ENCODE data around the gene CPSF7.
A peak's percentile ranks its signal among the peaks of the same experiment; 100 is the strongest.
"Not testable (repeated sequence)": the region's sequence is repeated elsewhere in the genome, so short reads cannot be mapped to it uniquely, and the experiment has no call there.

Gene CPSF7, protein sequence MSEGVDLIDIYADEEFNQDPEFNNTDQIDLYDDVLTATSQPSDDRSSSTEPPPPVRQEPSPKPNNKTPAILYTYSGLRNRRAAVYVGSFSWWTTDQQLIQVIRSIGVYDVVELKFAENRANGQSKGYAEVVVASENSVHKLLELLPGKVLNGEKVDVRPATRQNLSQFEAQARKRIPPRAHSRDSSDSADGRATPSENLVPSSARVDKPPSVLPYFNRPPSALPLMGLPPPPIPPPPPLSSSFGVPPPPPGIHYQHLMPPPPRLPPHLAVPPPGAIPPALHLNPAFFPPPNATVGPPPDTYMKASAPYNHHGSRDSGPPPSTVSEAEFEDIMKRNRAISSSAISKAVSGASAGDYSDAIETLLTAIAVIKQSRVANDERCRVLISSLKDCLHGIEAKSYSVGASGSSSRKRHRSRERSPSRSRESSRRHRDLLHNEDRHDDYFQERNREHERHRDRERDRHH

DNA sequence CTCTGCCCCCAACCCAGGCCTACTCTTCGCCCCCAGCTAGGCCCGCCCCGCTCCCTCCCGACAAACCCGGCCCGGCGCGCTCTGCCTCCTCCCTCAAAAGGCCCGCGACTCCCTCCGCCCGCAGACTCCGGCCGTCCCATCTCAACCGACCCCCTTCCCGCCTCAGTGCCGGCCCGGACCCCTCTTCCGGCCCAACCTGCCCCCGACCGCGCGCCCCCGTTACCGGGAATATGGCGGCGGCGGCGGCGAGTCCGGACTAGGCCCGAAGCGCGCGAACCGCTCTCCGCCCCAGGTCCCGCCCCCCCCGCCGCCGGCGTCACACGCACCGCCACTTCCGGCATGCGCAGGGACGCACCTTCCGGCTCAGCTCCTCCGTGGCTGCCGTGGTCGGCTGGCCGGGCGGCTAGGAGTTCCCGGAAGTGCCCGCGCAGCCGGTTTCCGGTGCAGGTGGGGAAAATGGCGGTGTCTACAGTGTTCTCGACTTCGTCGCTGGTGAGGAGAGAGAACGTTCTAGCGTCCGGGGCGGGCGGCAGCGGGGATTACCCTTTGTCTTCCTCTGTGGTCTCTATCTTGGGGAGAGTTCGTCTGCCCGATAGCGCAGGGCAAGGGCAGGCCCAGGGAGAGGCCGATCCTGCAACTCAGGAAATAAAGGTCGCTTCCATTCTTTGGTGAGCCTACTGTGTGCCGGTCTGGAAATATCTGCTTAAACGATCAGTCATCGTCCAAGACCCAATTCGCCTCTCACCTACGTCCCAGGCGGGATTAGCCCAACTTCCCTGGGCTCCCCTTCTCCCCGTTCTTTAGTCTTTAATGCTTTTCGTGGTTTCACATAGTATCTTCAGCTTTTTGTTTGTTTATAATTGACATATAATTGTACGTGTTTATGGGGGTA lies at the start of gene CPSF7, which contains the start of gene SDHAF2:
CPSF7 (minus strand) TSS at position 285 of the 892 bp plus-strand sequence. CDS start 740 bp downstream, outside the sequence.
SDHAF2 (plus strand) TSS at position 434 of the 892 bp plus-strand sequence; CDS start at position 457, 23 bp downstream.
- peak; percentile 93 to 97 for DNase-seq (ENCODE audit: low read depth in 2 of 2)

DNA sequence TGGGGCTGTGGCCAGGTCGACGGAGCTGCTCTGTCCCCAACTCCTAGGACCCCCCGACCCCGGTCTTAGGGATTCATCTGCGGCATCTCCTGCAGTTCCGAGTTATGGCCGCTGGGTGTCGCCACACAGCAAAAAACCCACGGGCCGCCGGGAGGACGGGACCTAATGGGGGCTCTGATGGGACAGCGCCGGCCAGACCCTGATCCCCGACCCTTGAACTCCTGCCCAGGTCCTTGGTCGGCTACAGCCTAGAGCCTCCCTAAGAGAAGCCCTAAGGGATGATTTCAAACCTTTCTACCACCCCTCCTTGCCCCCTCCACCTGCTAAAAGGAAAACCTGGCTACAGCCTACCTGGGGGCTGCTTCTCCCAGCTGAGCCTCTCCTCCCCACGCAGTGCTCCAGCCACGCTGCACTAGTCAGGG lies 48.0 kb upstream of the CPSF7 start:
- peak; percentile 31 for DNase-seq (ENCODE audit: low read depth in 2 of 2)

DNA sequence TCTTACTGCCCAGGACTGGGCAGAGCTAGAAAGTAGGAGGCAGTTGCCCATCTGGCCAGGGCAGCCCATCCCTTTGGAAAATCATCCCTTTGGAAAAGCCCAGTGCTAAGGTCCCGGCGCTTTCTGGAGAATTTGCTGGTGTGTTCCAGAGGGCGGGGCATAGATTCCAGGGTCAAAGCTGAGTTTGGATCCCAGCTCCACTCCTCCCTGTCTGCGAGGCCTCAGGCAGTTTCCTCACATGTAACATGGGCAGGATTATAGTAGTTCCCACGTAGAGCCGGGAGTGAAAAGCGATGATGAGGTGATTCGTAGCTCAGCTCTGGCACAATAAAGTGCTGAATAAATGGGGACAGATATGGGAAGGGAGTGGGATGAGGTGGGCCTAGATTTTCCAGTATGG lies 47.4 kb upstream of the CPSF7 start:
- no peak for DNase-seq (ENCODE audit: low read depth in 2 of 2)

DNA sequence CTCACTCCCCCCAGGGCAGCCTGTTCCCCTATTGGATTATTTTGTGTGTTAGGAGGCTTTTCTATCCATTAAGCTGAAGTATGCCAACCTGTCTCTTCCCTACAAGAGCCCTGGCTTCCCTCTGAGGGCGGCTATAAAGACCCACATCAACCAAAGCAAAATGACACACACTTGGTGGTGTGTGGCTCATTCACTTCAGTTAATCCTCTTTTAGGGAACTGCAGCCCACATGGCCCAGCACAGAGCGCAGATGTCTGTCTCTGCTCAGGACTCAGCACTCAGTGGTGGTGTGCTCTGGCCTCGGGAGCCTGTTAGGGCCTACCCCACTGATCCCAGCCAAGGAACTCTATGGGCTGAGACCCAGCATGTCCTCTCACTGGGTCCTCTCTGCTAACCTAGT lies 46.6 kb upstream of the CPSF7 start:
- no peak for DNase-seq (ENCODE audit: low read depth in 2 of 2)

DNA sequence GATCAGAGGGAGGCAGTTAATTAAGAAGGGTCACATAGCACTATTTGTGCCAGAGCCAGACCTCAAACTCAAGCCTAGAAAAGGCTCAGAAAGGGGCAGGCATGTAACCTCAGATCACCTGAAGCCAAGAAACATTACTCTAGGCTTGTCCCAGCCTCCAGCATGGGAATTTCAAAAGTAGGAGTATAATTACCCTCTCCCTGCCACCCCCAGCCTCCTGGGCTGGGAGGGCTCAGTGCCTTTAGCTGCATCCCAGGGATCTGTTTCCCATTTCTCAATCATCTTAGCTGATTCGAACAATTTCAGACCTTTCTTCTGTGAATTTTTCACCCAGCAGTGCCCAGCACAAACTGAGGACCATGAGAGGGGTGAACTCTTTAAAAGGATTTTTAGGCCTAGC lies 45.7 kb upstream of the CPSF7 start:
- no peak for DNase-seq (ENCODE audit: low read depth in 2 of 2)

DNA sequence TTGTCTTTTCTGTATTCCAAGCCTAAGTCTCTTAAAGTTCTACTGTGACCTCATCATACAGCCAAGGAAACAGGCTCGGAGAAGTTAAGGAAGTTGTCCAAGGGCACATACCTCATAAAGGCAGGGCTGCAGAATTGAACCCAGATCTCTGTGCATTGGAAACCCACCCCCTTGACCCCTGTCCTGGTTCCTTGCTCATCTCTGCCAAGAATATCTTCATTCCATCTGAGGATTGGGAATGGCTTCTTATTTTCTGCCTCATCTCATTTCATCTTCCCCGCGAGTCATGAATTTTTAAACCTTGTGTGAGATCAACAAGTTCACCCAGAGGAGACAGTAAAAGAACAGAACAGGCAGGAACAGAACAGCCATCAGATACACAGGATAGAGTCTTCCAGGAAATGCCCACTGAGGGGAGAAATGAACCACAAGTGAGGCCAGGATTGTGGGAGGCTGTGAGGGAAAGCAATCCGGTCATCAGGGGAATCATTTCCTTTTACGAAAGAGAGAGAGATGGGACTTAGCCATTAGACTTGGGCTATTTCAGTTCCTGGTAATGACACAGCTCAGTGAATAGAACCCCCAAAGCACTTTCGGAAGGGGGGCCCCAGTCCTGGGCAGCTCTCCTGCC lies 44.4 kb upstream of the CPSF7 start:
- DNase-seq (ENCODE audit: low read depth in 2 of 2), result no peak

DNA sequence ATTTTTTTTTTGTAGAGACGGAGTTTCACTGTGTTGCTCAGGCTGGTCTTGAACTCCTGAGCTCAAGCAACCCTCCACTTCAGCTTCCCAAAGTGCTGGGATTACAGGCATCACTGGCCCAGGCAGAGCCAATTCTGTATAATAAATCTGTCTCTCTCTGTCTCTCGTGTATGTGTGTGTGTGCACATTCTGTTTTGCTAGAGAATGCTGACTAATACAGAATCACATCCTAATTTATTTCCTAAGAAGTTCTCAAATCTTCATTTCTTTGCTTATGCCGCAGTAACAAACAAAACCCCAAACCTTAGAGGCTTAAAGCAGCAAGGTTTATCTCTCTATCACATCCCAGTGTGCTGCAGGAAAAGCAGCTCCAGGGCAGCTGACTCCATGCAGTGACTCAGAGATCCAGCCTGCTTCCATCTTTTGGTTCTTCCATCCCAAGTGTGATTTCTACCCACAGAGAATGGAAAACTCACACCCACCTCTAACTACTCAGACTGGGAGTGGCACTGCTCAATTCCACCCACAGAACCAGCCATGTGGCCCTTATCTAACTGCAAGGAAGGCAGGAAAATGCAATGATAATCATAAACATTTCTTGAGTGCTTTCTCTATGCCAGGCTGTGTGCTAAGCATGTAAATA lies 43.7 kb upstream of the CPSF7 start:
- DNase-seq (ENCODE audit: low read depth in 2 of 2), result no peak

DNA sequence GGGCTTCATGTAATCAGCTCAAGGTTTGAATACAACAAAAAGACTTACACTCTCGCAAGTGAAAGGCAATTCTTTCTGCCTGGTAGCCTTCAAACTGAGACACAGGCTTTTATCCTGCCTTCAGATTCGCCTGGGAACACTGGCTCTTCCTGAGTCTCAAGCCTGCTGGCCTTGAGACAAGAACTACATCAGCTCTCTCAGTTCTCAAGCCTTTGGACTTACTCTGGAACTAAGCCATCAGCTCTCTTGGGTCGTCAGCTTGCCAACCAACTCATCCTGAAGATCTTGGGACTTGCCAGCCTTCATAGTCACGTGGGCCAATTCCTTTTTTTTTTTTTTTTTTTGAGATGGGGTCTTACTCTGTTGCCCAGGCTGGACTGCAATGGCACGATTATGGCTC lies 43.1 kb upstream of the CPSF7 start:
- no peak for DNase-seq (ENCODE audit: low read depth in 2 of 2)

DNA sequence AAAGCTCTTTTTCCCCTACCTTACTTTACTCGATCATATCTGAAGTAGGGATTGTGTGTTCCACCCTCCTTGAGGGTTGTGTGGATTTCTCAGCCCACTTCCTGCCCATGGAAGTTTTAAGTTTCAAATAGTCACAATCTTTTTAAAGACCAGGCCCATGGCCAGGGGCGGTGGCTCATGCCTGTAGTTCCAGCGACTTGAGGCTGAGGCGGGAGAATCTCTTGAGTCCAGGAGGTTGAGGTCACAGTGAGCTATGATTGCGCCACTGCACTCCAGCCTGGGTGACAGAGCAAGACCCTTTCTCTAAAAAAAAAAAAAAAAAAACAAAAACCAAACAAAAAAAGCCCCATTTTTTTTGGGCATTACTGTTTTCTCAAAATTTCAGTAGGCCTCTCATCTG lies 42.5 kb upstream of the CPSF7 start:
- DNase-seq (ENCODE audit: low read depth in 2 of 2), result no peak

DNA sequence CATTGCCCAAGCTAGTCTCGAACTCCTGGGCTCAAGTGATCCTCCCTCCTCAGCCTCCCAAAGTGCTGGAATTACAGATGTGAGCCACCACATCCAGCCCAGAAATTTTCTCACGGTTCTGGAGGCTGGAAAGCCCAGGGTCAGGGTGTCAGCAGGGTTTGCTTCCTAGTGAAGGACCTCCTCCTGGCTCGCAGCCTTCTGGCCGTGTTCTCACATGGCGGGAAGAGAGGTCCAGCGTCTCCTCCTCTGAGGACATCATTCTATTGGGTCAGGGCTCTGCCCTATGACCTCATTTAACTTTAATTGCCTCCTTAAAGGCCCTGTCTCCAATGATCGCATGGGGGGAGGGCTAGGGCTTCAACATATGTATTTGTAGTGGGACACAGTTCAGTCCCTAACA lies 38.2 kb upstream of the CPSF7 start:
- no peak for DNase-seq (ENCODE audit: low read depth in 2 of 2)

DNA sequence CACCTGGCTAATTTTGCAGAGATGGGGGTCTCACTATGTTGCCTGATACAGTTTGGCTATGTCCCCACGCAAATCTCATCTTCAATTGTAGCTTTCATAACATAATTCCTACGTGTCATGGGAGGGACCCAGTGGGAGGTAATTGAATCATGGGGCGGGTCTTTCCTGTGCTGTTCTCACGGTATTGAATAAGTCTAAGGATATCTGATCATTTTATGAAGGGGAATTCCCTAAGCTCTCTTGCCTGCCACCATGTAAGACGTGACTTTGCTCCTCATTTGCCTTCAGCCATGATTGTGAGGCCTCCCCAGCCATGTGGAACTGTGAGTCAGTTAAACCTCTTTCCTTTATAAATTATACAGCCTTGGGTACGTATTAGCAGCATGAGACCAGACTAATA lies 37.8 kb upstream of the CPSF7 start:
- DNase-seq (ENCODE audit: low read depth in 2 of 2), result not testable (repeated sequence)

DNA sequence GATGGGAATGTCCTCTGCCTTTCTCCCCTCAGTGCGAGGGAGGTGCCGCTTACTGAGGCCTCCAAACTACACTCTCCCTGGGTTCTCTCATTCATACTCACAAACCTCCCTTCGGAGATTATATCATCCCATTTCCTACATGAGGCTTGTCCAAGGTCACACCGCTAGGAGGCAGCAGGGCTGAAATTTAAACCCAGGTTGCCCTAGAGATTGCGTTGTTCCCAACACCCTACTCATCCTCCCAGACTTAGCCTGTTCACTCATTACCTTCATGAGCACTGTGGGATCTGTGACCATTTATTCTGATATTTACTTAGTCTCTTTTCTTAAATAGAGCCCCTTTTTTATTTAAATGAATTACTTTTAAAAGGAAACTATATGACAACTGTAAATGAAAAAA lies 31.2 kb upstream of the CPSF7 start:
- no peak for DNase-seq (ENCODE audit: low read depth in 2 of 2)

DNA sequence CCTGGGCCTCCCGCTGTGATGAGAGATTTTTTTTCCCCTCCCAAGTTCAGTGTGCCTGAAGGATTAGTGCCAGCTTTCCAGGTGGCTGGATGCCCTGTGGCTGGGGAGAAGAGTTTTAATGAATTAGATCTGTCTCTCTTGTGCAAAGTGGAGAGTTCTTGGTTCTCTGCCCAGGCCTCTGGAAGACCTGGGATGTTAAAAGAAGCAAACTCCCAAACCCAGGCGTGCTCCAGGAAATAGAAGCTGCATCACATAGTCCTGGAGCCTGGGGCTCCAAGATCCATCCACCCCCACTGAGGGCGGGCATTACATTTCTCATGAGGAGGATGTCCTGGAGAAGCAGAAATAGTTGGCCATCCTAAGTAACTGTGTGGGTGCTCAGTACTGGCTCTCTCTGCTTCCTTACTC lies 30.7 kb upstream of the CPSF7 start:
- no peak for DNase-seq (ENCODE audit: low read depth in 2 of 2)

DNA sequence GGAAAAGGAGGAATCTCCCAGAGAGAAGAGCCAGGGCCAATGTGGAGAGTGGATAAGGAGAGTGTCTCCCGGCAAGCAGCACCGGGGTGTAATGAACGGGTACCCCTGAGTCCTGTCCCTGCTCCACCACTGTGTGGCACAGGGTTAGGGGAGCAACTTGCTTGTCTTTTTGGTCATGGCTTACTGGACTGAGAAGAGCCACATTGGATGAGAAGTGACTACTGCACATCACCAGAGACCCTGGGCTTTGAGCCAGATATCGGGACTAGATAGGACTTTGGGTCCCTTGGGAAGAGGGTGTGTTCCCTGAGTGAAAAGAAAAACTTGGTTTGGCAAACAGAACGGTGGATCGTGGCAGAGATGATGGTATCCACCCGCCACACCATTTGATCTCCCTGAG lies 24.7 kb upstream of the CPSF7 start:
- no peak for DNase-seq (ENCODE audit: low read depth in 2 of 2)

DNA sequence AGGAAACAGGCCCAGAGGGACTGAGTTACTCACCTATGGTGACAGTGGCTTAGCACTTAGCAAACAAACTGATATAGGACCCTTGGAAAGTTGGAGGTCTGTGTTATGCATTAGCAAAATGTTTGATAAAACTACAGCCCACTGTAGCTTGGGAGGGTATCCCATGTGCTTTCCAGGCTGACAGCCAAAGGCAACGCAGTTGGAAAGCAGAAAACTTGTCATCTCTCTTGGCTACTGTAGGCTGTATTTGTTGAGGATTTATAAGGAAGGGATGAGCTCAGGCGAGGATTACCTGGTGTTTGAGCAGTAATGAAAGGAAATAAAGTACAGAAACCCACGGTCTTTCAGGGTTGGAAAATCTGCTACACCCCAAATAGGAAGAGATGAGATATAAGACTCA lies 23.9 kb upstream of the CPSF7 start:
- no peak for DNase-seq (ENCODE audit: low read depth in 2 of 2)

DNA sequence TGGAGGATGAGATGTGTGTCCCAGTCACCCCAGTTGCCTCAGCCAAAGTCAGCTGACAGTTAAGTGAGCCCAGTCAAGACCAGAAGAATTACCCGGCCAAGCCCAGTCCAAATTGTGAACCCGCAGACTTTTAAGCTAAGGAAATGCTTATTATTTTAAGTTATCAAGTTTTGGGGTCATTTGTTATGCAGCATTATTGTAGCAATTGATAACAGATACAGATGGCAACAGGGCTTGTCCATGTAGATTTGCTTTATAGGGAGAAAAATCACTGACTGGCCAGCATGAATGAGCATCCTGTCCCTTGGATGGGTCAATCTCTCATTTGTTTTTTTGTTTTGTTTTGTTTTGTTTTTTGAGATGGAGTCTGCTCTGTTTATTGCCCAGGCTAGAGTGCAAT lies 23.1 kb upstream of the CPSF7 start:
- DNase-seq (ENCODE audit: low read depth in 2 of 2), result no peak

DNA sequence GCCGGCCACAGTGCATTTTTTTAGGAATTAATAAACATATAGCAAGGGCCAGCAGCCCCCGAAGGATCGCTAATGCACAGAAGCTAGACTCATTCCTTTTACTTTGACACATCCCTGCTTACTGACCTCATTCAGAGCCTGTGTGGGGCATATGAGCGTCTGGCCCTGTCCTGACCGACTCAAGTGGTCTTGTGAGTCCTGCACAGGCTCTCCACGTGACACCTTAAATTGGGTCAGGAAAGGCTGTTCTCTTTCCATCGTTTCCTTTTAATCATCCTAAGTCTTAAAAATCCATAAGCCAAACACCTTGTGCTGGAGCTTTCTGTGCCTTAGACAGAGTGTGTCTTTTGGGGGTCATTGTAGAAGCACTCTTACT lies 18.8 kb upstream of the CPSF7 start:
- no peak for DNase-seq (ENCODE audit: low read depth in 2 of 2)

DNA sequence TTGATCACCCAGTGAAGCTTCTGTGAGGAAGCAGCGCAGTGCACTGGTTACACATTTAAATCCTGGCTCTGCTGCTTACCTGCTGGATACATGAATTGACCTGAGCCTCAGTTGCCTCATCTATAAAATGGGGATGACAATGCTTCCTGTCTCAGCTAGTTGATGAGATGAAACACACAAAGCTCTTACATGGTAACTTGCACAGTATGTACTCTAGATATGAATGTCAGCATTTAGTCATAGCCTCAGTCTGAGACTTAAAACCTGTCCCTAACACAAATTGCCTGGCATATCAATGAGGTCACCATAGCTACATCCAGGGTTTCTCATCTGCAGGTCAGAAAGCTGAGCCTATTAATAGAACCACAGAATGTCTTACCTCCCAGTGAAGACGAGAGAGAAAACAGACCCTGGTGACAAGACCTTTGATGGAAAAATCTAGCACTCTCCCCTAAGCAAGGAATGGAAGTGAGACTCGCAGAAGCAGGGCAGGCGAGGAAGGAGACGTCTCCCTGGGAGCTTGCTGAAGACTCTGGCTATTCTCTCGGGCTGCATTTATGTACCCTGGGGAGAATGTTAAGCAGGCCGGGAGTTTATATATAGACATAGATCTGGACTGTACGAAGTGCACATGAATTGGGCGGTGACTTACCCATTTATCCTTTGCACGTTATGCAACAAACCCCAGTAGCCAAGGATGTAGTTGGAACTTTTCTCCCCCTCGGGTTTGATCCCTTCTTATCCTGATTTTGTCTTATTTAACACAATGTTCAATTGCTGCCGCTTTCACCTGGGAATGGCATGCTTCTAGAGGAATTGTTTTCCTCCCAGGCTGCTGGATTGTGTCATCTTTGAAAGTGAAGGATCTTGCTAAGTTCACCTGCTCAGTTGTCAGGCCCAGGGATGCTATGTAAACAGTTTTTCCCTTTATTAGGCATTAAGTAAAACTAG lies 18.1 kb upstream of the CPSF7 start:
- no peak for DNase-seq (ENCODE audit: low read depth in 2 of 2)

DNA sequence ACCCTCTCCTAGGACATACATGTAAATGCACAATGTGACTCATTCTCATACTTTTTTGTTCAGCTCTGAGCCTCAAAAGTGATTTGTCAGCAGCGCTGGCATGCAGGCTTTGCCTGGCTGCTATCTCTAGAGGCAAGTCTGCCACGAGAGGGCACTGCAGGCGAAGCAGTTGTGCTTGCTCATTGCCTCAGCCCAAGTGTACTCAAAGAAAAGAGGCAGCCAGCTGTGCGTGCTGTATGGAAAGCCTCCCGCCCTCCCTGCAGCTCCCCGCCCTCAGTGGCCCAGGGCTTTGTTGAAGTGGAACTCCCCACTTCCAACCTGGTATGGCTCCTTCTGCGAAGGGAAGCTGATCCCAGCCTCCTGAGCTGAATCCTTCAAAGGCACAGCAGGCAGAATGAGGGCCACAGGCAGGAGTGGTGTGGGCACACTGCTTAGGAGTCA lies 16.5 kb upstream of the CPSF7 start:
- DNase-seq (ENCODE audit: low read depth in 2 of 2), result peak; percentile 24 to 55

DNA sequence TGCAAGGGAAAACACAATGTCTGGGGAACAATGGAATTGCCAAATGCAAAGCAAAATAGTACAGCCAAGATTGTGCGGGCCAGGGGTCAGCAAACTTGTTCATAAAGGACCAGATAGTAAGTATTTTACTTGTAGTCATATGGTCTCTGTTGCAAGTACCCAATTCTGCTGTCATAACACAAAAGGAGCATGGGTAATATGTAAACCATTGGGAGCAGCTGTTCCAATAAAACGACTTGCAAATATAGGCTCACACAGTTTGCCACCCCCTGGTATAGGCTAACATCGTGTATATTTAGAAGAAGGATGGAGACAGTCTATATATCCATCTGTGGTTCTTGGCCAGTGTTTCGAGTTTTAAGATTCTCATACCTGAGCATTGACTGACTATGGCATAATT lies 15.7 kb upstream of the CPSF7 start:
- DNase-seq (ENCODE audit: low read depth in 2 of 2), result no peak

DNA sequence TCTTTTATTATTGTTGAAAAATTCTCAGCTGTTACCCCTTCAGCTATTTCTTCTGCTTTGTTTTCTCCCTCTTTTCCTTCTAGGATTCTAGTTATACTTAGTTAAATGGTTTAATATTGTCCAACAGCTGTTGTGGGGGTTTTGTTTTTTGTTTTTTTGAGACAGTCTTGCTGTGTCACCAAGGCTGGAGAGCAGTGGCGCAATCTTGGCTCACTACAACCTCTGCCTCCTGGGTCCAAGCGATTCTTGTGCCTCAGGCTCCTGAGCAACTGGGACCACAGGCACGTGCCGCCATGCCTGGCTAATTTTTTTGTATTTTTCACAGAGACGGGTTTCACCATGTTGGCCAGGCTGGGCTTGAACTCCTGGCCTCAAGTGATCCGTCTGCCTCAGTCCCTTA lies 12.8 kb upstream of the CPSF7 start:
- DNase-seq (ENCODE audit: low read depth in 2 of 2), result no peak

All from activated CD8-positive, alpha-beta memory T cell treated with anti-CD3 and anti-CD28 coated beads for 4 hours (primary cell).